ENCODE results near the gene PLA2G6.

DNA sequence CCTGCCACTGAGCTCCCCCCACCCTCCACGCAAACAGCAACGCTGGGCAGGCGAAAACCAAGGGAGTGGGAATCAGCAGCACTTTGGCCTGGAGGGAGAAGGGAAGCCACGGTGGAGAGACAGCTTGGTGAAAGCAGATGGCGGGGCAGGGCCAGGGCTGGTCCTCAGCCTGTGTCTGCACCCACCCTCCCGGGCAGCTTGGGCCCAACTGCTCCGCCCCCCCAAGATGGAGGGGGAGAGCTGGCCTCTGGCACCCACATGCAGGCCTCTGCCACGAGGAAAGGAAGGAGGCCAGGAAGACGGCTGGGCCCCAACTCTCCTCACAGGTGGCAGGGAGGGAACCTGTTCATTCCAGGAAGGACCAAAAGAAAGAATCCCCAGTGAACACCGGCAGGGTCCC, 38.0 kb upstream of the PLA2G6 start:
- no peak for TF ChIP-seq CTCF (IDR thresholded peaks at IDR 0.05)
- no peak for TF ChIP-seq POLR2A (IDR thresholded peaks at IDR 0.05)
- no peak for TF ChIP-seq EP300 (IDR thresholded peaks at IDR 0.05)

Measured in ovary (tissue), 3 donors.